HEK293 (cell line): ENCODE results near the gene S100A12.
"Not testable (repeated sequence)": the region's sequence is repeated elsewhere in the genome, so short reads cannot be mapped to it uniquely, and the experiment has no call there.

Experiments
- CTCF ChIA-PET: fragments of 350-600 bp; formaldehyde crosslinking; extraction: SDS; loops from one replicate; lab custom pipeline; 2021; ENCODE audit warnings: antibody characterized with exemption; lab: Yijun Ruan, JAX
- POLR2A ChIA-PET: fragments of 300-600 bp; formaldehyde crosslinking; extraction: SDS; loops from one replicate; lab custom pipeline; 2020; ENCODE audit warnings: antibody characterized with exemption, inconsistent platforms; lab: Yijun Ruan, JAX
- H3K27ac ChIP-seq: fragments of 200-500 bp; sonication (Bioruptor generic); 2 replicates; pipeline ENCODE4 v1.5.1; 2014; ENCODE audit warnings: low read depth, low read length, control low read depth, inconsistent platforms; ENCODE audit errors: extremely low read depth
- H3K36me3 ChIP-seq, 2 experiments: fragments of 200-500 bp in 1 of 2; sonication (Bioruptor generic) in 1 of 2; 1 replicate in 1 of 2; 2 replicates in 1 of 2; pipeline ENCODE4 v1.5.1; 2014 to 2017; ENCODE audit warnings: inconsistent platforms in 2 of 2, low read length in 2 of 2; ENCODE audit not compliant: control insufficient read depth in 2 of 2, insufficient read depth in 1 of 2
- H3K4me1 ChIP-seq: fragments of 200-500 bp; sonication (Bioruptor generic); 2 replicates; pipeline ENCODE4 v1.5.1; 2014; ENCODE audit warnings: mild to moderate bottlenecking, low read length, inconsistent platforms; ENCODE audit not compliant: control insufficient read depth, insufficient read depth
- H3K4me3 ChIP-seq: 2 replicates; pipeline ENCODE4 v1.5.1; 2011; ENCODE audit warnings: low read depth, mild to moderate bottlenecking, control low read depth, low read length, moderate library complexity
- H3K9me3 ChIP-seq: fragments of 200-500 bp; sonication (Bioruptor generic); 2 replicates; pipeline ENCODE4 v1.5.1; 2014; ENCODE audit warnings: low read depth, low read length, inconsistent platforms; ENCODE audit not compliant: control insufficient read depth, insufficient read depth
- EGR2 ChIP-seq: fragments of 450-650 bp; formaldehyde crosslinking; IDR thresholded peaks from 2 replicates; pipeline ENCODE4 v1.5.1; 2016; ENCODE audit warnings: low read depth, missing biosample characterization, missing genetic modification characterization
- MYNN ChIP-seq: fragments of 450-650 bp; formaldehyde crosslinking; IDR thresholded peaks from 2 replicates; pipeline ENCODE4 v1.5.1; 2016; ENCODE audit warnings: missing biosample characterization, missing genetic modification characterization, borderline replicate concordance
- ZFP41 ChIP-seq: fragments of 450-650 bp; formaldehyde crosslinking; IDR thresholded peaks from 2 replicates; pipeline ENCODE4 v1.5.1; 2016; ENCODE audit warnings: missing biosample characterization, missing genetic modification characterization, borderline replicate concordance
- ZNF114 ChIP-seq: fragments of 450-650 bp; formaldehyde crosslinking; IDR thresholded peaks from 2 replicates; pipeline ENCODE4 v1.5.0; 2017; ENCODE audit warnings: missing biosample characterization, missing genetic modification characterization
- ZNF274 ChIP-seq, 2 experiments: fragments of 200-500 bp in 1 of 2; fragments of 450-650 bp in 1 of 2; sonication (Bioruptor generic) in 1 of 2; formaldehyde crosslinking in 1 of 2; IDR thresholded peaks; 2 replicates each; pipeline versions ENCODE4 v1.5.1 to v1.6.1; 2014 to 2016; ENCODE audit warnings: borderline replicate concordance in 1 of 2, inconsistent platforms in 1 of 2, low read length in 1 of 2, missing biosample characterization in 1 of 2, missing genetic modification characterization in 1 of 2
- ZNF341 ChIP-seq: fragments of 450-650 bp; formaldehyde crosslinking; IDR thresholded peaks from 2 replicates; pipeline ENCODE4; 2016; ENCODE audit warnings: low read depth, missing biosample characterization, missing genetic modification characterization
- TF ChIP-seq, protein P1 (sequence below): fragments of 450-650 bp; formaldehyde crosslinking; IDR thresholded peaks from 2 replicates; pipeline ENCODE4 v1.5.1; 2016; ENCODE audit warnings: missing biosample characterization, missing genetic modification characterization
- TF ChIP-seq, protein P2 (sequence below): fragments of 450-650 bp; formaldehyde crosslinking; IDR thresholded peaks from 2 replicates; pipeline ENCODE4 v1.5.1; 2016; ENCODE audit warnings: missing biosample characterization, missing genetic modification characterization

Gene S100A12

GRCh38 chr1:153417136-153417888, 41.9 kb upstream of the S100A12 start:
- Histone ChIP-seq H3K4me1 (no peaks in the 10 kb centered on the region), H3K9me3 (no peaks in the 10 kb centered on the region), H3K27ac (no peak overlapping the region), H3K4me3 (no peak overlapping the region), H3K36me3 (no peaks in the 10 kb centered on the region)
- TF ChIP-seq ZNF341 (tag by site-specific recombination) (no peak), ZFP41 (tag by site-specific recombination) (no peak), EGR2 (no peak)
- ChIA-PET CTCF (no interaction called here), POLR2A (no interaction called here)

GRCh38 chr1:153415850-153416570, 40.6 kb upstream of the S100A12 start, which contains the start of gene S100A7A:
TSS of gene S100A7A (plus strand) at chr1:153416520. CDS start at chr1:153418083, 1,563 bp downstream.
- POLR2A ChIA-PET: no interaction called here
- CTCF ChIA-PET: no interaction called here
- TF ChIP-seq ZNF114 (tag by site-specific recombination): no peak
- TF ChIP-seq, protein P1, sequence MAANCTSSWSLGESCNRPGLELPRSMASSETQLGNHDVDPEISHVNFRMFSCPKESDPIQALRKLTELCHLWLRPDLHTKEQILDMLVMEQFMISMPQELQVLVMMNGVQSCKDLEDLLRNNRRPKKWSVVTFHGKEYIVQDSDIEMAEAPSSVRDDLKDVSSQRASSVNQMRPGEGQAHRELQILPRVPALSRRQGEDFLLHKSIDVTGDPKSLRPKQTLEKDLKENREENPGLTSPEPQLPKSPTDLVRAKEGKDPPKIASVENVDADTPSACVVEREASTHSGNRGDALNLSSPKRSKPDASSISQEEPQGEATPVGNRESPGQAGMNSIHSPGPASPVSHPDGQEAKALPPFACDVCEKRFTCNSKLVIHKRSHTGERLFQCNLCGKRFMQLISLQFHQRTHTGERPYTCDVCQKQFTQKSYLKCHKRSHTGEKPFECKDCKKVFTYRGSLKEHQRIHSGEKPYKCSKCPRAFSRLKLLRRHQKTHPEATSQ (tag by site-specific recombination): no peak
- TF ChIP-seq MYNN: no peak
- TF ChIP-seq, protein P2, sequence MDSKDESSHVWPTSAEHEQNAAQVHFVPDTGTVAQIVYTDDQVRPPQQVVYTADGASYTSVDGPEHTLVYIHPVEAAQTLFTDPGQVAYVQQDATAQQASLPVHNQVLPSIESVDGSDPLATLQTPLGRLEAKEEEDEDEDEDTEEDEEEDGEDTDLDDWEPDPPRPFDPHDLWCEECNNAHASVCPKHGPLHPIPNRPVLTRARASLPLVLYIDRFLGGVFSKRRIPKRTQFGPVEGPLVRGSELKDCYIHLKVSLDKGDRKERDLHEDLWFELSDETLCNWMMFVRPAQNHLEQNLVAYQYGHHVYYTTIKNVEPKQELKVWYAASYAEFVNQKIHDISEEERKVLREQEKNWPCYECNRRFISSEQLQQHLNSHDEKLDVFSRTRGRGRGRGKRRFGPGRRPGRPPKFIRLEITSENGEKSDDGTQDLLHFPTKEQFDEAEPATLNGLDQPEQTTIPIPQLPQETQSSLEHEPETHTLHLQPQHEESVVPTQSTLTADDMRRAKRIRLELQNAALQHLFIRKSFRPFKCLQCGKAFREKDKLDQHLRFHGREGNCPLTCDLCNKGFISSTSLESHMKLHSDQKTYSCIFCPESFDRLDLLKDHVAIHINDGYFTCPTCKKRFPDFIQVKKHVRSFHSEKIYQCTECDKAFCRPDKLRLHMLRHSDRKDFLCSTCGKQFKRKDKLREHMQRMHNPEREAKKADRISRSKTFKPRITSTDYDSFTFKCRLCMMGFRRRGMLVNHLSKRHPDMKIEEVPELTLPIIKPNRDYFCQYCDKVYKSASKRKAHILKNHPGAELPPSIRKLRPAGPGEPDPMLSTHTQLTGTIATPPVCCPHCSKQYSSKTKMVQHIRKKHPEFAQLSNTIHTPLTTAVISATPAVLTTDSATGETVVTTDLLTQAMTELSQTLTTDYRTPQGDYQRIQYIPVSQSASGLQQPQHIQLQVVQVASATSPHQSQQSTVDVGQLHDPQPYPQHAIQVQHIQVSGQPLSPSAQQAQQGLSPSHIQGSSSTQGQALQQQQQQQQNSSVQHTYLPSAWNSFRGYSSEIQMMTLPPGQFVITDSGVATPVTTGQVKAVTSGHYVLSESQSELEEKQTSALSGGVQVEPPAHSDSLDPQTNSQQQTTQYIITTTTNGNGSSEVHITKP (tag by site-specific recombination): no peak
- no peak for TF ChIP-seq ZNF274 (IDR thresholded peaks at IDR 0.05; ENCODE audit: low read length)
- TF ChIP-seq ZNF274 (tag by site-specific recombination; IDR thresholded peaks at IDR 0.05; ENCODE audit: borderline replicate concordance): no peak
- Histone ChIP-seq H3K4me1 (no peaks in the 10 kb centered on the region), H3K9me3 (no peaks in the 10 kb centered on the region), H3K4me3 (no peak within 1 kb of the TSS), H3K36me3 (no peaks in the 10 kb centered on the region), H3K27ac (no peak within 1 kb of the TSS)

DNA sequence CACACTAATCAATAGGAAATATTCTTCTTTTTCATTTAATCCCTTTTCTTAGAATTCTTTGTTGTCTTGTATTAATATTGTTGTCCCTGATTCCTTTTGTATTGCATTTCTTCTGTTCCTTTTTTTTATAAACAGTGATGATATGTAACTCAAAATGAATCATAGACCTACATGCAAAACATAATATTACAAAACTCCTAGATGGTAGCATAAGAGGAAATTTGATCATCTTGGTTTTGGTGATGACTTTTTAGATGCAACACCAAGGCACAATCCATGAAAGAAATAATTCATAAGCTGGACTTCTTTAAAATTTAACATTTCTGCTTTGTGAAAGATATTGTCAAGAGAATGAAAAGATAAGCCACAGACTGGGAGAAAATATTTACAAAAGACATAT, 38.5 kb upstream of the S100A12 start:
- H3K4me3 ChIP-seq, H3K36me3 ChIP-seq, CTCF ChIA-PET, H3K27ac ChIP-seq, H3K9me3 ChIP-seq, POLR2A ChIA-PET, H3K4me1 ChIP-seq: not testable (repeated sequence)

GRCh38 chr1:153407274-153407673, 31.9 kb upstream of the S100A12 start:
- H3K27ac ChIP-seq, H3K4me1 ChIP-seq, H3K36me3 ChIP-seq, H3K9me3 ChIP-seq, H3K4me3 ChIP-seq: not testable (repeated sequence)
- POLR2A ChIA-PET: interaction anchor here (1.1 kb wide), 1 partner anchor 32 kb away, joined by 3 read pairs; the partner anchor contains the start of gene S100A12
- CTCF ChIA-PET: interaction anchor here (0.6 to 1.0 kb wide), 2 partner anchors 54 to 753 kb away, joined by 3 to 5 read pairs; no protein-coding TSS in a partner anchor

DNA sequence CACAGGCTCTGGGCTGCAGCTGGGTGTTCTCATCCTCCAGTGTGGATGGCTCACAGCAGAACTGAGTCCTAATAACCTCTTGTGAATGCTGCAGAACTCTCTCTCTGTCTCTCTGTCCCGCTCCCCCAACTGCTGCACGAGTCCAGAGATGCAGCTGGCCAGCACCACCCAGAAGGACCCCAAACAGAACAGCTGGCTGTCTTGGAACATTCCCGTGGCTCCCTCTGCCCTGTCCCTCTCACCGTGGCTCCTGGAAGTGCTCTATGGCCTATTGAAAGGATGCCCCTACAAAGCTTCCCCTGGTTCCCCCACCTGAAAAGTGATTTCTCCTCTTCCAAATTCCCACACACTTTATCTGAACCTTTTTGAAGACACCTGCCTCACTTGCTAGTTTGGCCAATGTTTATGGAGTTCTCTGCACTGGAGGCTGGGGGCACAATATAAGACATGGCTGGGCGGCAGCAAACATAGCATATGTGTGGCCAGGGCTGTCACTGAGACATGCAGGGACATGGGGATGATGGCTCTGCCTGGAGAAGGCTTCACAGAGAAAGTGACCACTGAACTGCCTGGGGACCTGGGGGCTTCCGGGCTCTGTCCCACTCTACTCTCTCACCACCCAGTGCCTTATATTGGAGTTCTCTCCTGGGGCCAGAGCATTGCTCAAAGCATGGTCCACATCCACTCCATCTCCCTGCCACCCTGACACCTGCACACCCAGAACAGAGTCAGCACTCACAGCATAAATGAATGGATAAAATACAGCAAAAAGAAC, 30.6 kb upstream of the S100A12 start:
- H3K36me3 ChIP-seq, H3K4me3 ChIP-seq, H3K9me3 ChIP-seq, H3K4me1 ChIP-seq, H3K27ac ChIP-seq: not testable (repeated sequence)
- POLR2A ChIA-PET: interaction anchor here (1.1 kb wide), 1 partner anchor 30 kb away, joined by 3 read pairs; the partner anchor contains the start of gene S100A12
- CTCF ChIA-PET: interaction anchor here (0.6 kb wide), 1 partner anchor 379 kb away, joined by 3 read pairs; no protein-coding TSS in a partner anchor
